Stimulated activated CD8-positive, alpha-beta memory T cell treated with anti-CD3 and anti-CD28 coated beads, Interleukin-4, amount 100 ng/mL, for 4 hours (primary cell): Measurements from ENCODE around the gene ABCA10.

ENCODE experiments used
- DNase-seq, 2 donors: peaks; one replicate each; pipeline ENCODE4 v3.0.0-alpha.2; 2020; ENCODE audit warnings: low read depth in 2 of 2, low spot score in 1 of 2

Gene ABCA10

DNA sequence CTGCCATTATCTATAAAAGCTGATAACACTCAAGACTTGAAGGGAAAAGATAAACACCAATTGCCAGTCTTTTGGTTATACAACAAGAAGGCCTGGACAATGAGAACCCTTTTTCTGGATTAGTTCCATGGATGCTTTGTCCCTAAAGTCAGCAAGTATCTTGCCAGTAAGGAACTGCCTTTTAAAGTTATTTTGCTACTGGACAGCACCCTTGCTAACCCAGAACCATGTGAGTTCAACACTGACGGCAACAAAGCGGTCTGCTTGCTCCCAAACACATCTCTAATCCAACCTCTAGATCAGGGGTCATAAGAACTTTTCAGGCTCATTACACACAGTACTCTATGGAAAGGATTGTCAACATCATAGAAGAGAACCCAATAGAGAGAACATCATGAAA lies 61.7 kb downstream of the ABCA10 start:
- DNase-seq, result no peak

DNA sequence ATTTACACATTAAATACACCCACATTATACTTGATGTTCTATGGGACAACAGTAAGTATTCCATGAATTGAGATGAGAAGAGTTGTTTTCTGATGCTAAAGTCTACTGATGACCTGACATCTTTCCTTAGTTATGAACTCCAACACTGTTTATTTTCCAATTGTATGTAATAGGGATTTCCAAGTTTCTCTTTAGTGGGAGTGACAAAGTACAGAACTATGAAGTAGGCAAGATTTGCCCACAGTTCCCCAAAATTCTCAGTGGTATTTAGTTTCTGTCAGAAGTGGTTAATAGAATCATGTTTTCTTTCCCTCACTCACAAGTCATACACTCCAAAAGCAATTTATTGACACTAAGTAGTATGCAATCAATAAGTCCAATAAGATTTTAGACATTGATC lies 64.4 kb downstream of the ABCA10 start:
- DNase-seq, result no peak

DNA sequence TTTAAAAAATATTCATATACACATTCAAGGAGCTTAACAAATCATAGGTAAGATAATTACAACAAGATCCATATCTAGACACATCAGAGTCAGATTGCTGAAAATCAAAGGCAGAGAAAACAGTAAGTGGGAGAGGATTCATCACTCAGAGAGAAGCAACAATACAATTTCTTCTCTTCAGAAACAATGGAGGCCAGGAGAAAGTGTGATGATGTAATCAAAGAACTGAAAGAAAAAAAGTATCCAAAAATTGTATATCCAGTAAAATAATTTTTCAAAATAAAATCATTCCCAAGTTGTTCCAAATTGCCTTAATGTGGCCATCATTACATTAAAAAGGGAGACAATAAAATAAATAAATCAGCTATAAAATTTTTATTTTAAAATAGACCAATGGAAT lies 69.2 kb downstream of the ABCA10 start:
- no peak for DNase-seq

DNA sequence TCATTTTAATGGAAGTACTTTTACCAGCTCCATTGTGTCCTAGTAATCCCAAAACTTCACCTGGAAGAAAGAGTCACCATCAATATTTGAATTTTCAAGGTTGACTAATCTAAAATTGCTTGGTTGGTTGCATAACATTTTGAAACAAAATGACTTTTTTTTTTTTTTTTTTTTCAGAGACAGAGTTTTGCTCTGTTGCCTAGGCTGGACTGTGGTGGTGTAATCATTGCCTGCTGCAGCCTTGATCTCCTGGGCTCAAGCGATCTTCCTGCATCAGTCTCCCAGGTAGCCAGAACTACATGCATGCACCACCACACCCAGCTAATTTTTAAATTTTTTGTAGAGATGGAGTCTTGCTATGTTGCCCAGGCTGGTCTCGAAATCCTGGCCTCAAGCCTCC lies 74.4 kb downstream of the ABCA10 start:
- DNase-seq, result no peak

DNA sequence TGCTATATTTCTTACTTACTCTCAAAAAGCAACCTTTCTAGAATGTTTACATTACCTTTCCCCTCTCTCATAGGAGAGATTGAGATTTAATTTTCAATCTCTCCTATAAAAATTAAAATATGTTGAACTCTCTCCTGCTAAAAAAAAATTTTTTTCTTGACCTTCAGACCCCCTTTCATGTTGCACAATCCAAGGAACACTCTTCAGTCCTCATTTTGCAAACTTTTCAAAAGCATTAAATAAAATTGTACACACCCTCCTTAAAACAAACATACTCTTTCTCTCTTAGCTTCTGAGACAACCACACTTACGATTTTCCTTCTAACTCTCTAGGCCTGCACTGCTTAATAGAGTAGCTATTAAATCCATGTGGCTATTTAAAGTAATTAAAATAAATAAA lies 78.3 kb downstream of the ABCA10 start:
- DNase-seq, result no peak

DNA sequence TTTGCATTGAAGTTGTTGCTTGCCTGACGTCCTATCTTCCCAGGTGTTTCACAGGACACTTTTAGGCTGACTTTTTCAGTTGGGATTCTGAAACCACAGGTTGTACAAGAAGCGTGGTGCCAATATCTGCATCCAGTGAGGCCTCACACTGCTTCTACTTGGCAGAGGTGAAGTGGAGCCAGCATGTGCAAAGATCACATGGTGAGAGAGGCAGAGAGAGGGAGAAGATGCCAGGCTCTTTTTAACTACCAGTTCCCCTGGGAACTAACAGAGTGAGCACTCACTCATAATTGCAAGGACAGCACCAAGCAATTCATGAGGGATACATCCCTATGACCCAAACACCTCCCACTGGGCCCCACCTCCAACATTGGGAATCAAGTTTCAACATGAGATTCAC lies 81.2 kb downstream of the ABCA10 start:
- no peak for DNase-seq

DNA sequence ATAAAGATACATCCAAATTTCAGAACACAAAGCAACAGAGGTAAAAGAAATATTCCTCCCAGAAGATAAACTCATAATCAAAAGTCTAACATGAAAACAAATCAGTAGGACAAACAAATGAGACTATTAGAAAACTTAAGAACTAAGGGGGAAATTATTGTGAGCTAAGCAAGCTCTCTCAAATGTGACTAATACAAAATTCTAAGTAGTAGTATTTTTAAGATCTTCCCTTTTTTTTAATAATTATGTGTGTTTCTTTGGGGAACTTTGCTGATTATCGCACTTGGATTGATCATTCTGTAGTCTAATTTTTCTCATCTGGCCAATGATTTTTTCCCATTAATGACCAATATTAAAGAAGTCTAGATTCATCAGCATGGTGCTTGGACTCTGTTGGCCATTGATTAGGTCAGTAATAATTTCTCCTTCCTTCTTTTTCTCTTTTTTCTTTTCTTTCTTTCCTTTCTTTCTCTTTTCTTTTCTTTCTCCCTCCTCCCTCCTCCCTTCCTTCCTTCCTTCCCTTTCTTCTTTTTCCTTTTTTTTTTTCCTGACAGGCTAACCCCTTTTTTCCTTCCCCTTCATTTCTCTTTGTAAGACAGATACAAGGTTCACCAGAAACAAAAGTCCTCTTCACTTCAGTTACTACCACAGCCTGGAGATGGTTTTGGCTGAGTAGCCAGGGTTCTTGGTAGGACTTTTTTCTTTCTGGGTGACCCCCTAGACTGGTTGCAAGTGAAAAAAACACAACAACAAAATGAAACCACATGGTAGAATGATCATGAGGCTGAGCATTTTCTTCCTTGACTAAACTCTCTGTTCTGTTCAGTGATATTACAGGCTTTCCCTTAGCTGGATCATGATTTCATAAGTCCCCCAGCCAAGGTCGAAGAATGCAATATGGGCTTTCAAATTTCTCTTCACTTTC lies 84.0 kb downstream of the ABCA10 start:
- DNase-seq, result no peak

DNA sequence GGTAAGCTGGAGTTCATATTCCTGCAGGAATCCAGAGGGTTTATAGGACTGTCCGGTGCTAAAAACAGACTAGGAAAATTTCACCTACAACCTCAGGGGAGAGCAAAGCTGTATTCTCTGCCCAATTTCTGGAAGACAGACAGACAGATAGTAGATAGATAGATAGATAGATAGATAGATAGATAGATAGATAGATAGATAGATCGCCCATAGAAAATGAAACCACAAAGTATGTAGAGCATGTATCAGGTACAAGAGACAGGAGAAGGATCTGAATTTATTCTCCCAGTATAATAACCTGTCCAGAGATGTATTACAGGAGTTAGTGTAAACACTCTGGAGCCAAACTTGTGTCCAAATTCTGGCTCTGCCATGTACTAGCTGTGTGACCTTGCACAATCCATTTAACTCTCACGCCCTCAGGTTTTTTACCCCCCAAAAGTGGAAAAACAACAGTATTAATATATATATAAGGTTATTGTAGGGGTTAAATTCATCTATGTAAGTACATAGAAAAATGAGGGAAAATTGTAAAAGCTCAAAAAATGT lies 84.9 kb downstream of the ABCA10 start:
- DNase-seq, result no peak

DNA sequence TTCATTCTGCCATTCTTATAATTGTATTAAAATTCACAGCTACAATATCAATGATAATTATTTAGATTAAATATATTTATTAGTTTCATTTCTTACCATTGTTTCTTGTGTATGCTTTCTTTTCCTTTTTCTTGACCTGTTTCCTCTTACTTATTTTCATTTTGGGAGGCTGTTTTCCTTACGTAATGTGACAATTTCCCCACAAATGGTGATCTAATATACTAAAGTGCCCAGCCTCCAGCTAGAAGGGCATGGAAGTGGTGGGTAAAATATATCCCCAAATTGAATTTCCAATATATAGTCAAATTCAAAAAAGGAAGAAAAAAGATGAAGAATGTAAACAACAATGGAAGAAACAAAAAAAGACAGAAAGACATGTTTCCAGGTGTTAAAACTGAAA lies 85.5 kb downstream of the ABCA10 start:
- no peak for DNase-seq

DNA sequence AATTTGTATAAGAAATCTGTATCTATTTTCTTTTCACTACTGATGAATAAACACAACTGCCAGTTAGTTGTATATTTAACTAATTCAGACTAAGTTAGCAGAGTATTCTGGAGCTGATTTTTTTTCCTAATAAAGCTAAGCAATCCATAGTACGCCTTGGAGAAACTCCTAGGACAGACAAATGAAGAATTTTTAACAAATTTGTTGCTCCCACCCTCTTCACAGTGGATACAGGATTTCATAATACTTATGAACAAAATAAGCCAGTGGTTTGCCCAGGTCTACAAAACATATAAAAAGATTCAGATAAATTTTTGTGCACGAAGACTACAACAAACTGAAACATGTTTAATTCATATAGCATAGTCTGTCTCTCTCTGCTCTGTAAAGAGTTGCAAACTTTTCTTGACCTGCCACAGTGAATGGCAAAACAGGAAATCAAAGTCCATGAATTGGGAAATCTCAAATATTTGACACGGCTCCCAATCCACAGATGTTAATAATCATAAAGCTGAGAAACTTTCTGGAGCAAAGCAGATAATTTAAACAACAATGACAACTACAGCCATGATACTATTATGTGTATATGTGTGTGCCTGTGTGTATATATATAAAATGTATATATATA lies 86.3 kb downstream of the ABCA10 start:
- DNase-seq, result no peak

DNA sequence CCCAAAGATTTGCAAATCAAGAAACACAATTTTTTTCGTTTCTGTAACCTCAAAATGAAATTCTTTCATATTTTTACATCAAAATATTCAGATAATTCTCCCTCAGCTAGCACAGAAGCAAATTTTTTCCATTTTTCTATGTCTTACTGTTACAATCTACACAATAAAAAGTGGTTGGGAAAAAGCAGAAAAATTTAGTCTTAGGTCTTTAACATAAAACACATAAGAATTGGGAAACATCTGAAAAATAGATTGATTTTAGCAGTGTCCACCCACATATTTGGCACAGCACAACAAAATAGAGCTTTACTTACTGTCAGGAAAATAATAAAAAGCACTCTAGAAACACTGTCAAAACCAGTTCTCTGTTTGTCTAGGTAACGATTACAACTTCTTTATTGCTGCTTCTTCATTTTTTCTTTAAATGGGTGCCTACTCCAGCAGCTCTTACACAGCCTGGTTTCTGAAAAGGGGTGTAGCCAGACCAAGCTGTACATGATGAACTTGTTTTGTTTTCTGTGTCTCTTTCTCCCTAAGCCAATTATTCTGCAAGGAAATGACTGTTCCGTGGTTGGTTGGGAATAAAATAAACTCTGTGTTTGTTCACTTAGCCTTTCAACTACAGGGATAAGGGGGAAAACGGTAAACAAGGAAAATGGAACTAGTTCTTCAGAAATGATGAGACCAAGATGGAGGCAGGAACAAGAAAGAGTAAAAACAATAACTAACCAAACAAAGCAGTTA lies 87.0 kb downstream of the ABCA10 start, which contains the start of gene ABCA6:
TSS of gene ABCA6 (minus strand) at position 465 of the 744 bp plus-strand sequence. CDS start 1,192 bp downstream, outside the sequence.
- no peak for DNase-seq

DNA sequence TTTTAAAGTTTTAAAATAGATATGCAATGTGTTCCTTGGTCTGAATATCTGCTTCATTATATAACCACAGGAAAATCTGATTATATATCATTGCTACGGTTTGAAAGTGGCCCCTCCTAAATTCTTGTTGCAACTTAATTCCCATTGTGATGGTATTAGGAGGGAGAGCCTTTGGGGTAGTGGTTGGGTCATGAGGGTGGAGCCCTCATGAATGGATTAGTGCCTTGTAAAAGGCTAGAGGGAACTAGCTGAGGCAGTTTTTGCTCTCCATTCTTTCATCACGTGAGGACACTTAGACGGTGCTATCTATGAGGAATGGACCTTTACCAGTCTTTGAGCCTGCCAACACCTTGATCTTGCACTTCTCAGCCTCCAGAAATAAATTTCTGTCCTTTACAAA lies 94.5 kb downstream of the ABCA10 start:
- DNase-seq, result no peak

DNA sequence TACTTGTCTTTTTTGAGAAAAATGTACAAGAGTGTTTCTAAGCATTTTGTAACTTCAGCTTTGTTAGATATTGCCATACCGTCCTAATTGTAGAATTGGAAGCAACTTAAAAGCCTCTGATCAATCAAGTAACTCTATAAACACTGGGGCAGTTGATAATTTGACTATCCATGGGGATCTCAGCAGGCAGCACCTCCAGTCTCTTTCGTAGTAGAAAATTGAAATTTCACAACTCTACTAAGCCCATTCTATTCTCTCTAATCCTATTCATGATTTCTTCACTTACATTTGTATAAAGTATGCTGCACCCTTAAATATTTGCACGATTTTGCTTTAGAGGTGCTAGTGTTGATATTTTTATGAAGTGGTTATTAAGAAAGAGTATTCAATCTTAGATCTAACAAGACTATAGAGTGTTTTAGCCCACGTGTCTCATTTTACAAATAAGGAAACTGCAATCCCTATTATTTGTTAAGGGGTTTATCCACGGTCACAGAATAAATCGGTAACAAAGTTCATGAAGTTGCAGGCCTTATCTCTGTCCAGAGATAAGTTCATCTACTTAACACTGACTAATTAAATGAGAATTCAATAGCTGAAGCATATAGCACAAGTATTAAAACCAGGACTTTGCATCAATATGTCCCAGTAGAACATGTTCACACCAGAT lies 97.9 kb downstream of the ABCA10 start:
- no peak for DNase-seq

DNA sequence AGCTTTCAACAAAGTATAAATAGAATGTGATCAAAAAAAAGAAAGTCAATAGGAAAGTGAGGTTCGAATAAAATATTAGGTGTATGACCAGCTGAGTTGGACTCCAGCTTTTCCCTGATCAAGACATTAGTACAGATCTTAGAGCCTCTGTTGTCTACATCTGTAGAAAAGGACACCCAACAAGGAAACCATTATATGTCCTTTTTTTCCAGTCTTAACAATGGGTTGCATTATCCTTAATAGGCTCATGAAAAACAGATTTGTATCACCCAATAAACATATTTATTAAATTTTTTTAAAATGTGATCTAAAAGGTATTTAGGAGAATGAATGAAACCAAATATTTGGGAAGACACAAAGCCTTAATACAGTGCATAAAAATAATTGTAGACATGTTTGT lies 105.0 kb downstream of the ABCA10 start:
- DNase-seq, result no peak

DNA sequence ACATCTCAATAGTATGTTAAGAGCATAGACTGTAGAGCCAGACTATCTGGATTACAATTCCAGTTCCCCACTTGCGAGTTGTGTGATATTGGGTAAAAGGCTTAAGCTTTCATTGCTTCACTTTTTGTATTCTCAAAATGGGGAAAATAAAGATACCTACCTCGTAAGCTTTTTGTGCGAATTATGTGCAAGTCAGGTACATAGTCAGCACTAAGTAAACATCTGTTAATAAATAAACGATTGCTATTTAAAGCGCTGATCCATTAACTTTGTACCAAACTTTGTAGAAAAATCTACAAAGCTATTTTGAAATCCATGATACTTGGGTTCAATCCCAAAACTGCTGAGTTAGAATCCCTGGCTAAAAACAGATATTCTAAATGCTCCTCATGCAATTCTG lies 106.6 kb downstream of the ABCA10 start:
- DNase-seq, result no peak

DNA sequence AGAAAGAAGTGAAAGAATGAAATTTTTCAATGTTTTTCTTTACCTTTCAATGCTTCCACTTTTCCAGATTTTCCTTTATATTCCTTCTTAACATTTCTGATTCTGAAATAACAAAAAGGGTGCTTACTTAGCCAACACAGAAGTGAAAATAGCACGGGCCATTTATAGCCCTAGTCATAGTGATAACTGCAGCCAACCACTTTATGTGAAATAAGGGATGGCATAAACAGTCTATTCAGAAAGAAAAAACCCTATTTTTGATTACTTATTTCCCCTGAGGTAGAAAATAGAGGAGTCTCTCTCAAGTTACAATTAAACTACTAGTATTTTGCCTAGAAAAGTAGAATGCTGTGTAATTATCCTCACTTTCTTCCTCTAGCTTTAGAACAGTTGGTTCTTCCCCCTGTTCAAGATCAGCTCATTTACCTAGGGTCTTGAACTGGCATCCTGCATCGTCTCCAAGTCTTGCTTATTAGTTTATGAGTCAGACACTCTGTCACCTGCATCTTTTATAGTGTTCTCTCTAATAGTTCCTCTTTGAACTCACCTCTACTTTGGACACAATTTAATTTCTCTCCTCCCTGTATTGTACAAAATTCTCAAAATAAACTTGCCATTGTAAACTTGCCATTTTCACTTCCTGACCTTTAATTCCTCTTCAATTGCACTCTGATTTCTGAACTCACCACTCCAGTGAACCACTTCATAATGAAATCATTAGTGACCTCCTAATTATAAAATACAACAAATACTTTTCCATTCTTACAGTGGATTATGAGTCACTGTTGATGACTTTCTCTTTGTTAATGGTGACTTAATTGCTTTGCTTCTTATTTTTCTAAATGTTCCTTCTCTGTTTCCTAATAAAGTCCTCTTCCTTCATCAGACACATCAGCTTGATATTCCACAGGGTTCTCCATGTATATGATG lies 110.5 kb downstream of the ABCA10 start:
- no peak for DNase-seq

DNA sequence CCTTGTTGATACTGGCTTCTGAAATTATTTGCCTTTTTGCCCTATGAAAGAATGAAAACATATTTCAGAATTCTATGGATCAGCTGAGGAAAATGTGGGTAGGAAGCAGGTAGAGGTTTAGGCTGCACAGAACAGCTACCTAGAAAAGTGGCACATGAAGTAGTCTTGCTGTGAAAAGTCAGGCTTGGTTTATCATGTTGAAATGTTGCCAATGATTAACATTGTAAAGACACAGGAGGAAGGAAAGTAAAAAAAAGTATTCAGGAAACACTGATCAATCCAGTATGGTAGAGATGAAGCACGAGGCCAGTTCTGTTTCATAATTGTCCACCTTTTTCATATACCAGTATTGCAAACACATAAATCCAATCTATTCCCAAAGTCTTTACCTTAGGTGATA lies 116.8 kb downstream of the ABCA10 start:
- DNase-seq, result no peak

DNA sequence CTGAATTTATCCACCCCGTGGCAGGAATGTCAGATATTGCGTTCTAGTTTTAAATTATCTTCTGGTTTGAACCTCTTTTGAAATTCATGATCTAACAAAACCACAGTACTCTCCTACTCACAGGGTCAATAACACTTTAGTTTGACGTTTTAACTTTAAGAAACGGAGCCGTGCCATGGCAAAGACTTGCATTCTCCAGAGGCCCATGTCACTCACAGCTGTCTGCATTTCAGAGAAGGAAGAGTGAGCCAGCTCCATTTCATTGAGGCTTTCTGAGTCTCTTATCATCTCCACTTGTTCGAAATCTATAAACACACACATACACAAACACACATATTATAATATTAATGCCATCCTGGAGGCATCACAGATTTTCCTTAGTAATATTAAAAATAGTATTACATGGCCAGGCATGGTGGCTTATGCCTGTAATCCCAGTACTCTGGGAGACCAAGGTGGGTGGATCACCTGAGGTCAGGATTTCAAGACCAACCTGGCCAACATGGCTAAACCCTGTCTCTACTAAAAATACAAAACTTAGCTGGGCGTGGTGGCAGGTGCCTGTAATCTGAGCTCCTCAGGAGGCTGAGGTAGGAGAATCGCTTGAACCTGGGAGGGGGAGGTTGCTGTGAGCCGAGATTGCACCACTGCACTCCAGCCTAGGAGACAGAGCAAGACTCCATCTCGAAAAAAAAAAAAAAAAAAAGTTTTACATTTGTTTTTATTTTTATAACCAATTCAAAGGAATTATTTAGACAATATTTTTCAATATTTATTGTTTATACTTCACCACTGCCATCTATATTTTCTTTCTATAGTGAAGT lies 122.5 kb downstream of the ABCA10 start:
- no peak for DNase-seq
